ENCODE measurements around the gene LMAN2.

Gene LMAN2

GRCh38 chr5:177295924-177296323 is 55.5 kb downstream of the LMAN2 start:
- DNase-seq (ENCODE audit: insufficient read length, low spot score) (no peak), FAIRE-seq (peak; percentile 72)
- TF ChIP-seq SPI1 (IDR thresholded peaks at IDR 0.05; ENCODE audit: low read depth, low read length) (peak; percentile 49), POLR2A (IDR thresholded peaks at IDR 0.05; ENCODE audit: low read depth, low read length) (no peak)

GRCh38 chr5:177294632-177295031 is 56.8 kb downstream of the LMAN2 start:
- no peak for FAIRE-seq
- DNase-seq (ENCODE audit: insufficient read length, low spot score), result no peak
- no peak for TF ChIP-seq POU2F2 (IDR thresholded peaks at IDR 0.05; ENCODE audit: low read depth, low read length)
- no peak for TF ChIP-seq TAF1 (IDR thresholded peaks at IDR 0.05; ENCODE audit: low read depth, low read length)
- TF ChIP-seq SPI1 (IDR thresholded peaks at IDR 0.05; ENCODE audit: low read depth, low read length), result no peak
- TF ChIP-seq PAX5 (IDR thresholded peaks at IDR 0.05; ENCODE audit: insufficient read depth, low read length, severe bottlenecking), result no peak
- no peak for TF ChIP-seq POLR2AphosphoS5 (IDR thresholded peaks at IDR 0.05; ENCODE audit: low read depth, low read length)
- TF ChIP-seq POLR2A (IDR thresholded peaks at IDR 0.05; ENCODE audit: low read depth, low read length), result no peak

DNA sequence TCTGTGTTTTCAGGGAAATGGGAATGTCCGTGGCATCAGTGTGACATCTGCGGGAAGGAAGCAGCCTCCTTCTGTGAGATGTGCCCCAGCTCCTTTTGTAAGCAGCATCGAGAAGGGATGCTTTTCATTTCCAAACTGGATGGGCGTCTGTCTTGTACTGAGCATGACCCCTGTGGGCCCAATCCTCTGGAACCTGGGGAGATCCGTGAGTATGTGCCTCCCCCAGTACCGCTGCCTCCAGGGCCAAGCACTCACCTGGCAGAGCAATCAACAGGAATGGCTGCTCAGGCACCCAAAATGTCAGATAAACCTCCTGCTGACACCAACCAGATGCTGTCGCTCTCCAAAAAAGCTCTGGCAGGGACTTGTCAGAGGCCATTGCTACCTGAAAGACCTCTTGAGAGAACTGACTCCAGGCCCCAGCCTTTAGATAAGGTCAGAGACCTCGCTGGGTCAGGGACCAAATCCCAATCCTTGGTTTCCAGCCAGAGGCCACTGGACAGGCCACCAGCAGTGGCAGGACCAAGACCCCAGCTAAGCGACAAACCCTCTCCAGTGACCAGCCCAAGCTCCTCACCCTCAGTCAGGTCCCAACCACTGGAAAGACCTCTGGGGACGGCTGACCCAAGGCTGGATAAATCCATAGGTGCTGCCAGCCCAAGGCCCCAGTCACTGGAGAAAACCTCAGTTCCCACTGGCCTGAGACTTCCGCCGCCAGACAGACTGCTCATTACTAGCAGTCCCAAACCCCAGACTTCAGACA is 57.5 kb downstream of the LMAN2 start:
- DNase-seq (ENCODE audit: insufficient read length, low spot score) (no peak), FAIRE-seq (no peak)
- TF ChIP-seq SPI1 (IDR thresholded peaks at IDR 0.05; ENCODE audit: low read depth, low read length), result no peak
- no peak for TF ChIP-seq POLR2AphosphoS5 (IDR thresholded peaks at IDR 0.05; ENCODE audit: low read depth, low read length)
- TF ChIP-seq PAX5 (IDR thresholded peaks at IDR 0.05; ENCODE audit: insufficient read depth, low read length, severe bottlenecking), result no peak
- TF ChIP-seq TAF1 (IDR thresholded peaks at IDR 0.05; ENCODE audit: low read depth, low read length), result no peak
- TF ChIP-seq POU2F2 (IDR thresholded peaks at IDR 0.05; ENCODE audit: low read depth, low read length), result no peak
- TF ChIP-seq POLR2A (IDR thresholded peaks at IDR 0.05; ENCODE audit: low read depth, low read length), result no peak

GRCh38 chr5:177291735-177292134 is 59.7 kb downstream of the LMAN2 start:
- no peak for FAIRE-seq
- no peak for DNase-seq (ENCODE audit: insufficient read length, low spot score)
- TF ChIP-seq SPI1 (IDR thresholded peaks at IDR 0.05; ENCODE audit: low read depth, low read length) (no peak), TAF1 (IDR thresholded peaks at IDR 0.05; ENCODE audit: low read depth, low read length) (no peak)

DNA sequence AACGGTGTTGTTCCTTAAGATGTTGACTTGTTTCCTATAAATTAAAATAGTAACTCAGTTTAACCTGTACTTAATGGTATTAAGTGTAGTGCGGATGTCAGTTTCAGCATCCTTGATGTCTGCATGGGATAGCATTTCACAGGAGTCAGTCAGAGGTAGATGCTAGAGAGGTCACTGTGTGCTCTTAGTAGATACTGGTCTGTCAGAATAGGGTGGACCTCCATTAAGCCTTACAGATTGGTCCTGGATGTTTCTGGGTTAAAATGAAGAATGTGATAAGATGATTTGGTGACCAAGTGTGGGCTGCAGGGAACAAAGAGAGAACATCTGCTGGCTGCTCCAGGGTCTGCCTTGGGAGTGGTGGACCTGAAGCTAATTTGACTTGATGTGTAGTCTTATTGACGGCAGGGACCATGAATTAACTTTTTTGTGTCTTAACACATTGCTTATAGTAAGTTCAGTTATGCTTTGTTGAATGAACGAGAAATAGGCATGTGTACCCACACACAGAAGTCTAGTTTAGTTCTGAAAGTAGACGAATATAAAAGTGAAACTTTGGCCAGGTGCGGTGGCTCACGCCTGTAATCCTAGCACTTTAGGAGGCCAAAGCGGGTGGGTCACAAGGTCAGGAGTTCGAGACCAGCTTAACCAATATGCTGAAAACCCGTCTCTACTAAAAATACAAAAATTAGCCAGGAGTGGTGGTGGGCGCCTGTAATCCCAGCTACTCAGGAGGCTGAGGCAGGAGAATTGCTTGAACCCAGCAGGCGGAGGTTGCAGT is 60.5 kb downstream of the LMAN2 start:
- DNase-seq (ENCODE audit: insufficient read length, low spot score), result no peak
- FAIRE-seq, result peak; percentile 97
- TF ChIP-seq SPI1 (IDR thresholded peaks at IDR 0.05; ENCODE audit: low read depth, low read length) (peak; percentile 82), PAX5 (IDR thresholded peaks at IDR 0.05; ENCODE audit: insufficient read depth, low read length, severe bottlenecking) (no peak)

GRCh38 chr5:177288191-177288590 is 63.3 kb downstream of the LMAN2 start:
- TF ChIP-seq PAX5 (IDR thresholded peaks at IDR 0.05; ENCODE audit: insufficient read depth, low read length, severe bottlenecking), result no peak
- DNase-seq (ENCODE audit: insufficient read length, low spot score) (no peak), FAIRE-seq (no peak)
